Stimulated activated CD8-positive, alpha-beta memory T cell treated with anti-CD3 and anti-CD28 coated beads, Interleukin-7, amount 100 ng/mL, for 24 hours (primary cell): ENCODE data around the gene UNK.

Source experiments
- DNase-seq: peaks from one replicate; pipeline ENCODE4 v3.0.0-alpha.2; 2020; ENCODE audit warnings: low read depth

UNK gene

DNA sequence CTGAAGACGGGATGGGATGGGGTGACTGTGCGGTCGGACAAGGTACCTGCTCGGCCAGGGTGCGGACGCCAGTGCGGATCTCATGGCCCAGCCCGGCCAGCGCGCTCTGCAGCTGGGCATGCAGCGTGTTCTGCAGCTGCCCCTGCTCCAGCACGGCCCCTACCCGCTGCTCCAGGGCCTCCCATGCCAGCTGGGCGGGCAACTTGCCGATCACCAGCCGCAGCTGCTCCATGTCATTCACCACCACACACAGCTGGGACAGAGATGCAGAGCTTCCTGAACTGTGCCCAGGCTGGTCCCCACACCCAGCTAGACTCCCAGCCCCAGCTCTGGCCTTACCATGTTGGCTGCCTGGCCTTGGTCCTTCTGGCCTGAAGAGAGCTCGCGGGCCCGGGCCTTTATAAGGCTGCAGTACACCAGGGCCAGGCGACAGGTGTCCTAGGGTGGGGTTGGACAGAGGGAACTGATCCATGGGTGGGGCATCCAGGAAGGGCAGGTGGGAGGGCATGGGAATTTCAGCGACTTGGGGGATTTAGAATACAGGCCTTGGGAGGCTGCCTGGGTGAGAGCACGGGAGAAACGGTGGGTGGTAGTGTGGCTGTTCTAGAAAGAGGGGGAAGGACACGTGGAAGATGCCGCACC lies 49.8 kb downstream of the UNK start:
- DNase-seq = no peak

DNA sequence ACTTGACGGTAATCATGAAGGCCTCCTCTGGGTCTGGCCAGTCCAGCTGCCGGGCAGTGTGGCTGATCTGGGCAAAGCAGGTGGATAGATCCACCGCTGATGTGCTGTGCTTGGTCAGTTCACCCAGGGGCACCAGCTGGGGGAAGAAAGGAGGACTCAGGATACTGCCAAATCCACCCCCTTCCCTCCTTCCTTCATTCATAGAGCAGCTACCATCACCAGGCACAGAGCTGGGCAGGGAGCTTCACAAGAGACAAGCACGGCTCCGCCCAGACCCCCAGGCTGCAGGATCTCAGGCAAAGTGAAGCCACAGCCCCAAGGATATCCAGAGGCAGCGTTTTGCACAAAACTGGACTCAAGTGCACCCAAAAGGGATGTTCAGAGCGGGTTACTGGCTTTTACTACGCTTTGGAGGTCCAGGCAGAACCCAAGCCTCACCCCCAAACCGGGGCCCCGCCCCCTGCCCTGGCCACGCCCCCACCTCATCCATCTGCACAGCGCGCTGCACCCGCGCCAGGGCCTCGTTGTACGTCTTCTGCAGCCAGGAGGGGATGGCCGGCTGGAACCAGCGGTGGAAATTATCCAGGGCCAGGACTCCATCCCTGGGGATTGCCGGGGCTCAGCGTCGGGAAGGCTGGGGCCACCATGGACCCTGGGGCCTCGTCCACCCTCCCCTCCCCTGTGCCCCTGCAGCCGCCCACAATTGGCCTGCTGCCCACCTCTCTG lies 50.5 kb downstream of the UNK start:
- no peak for DNase-seq

DNA sequence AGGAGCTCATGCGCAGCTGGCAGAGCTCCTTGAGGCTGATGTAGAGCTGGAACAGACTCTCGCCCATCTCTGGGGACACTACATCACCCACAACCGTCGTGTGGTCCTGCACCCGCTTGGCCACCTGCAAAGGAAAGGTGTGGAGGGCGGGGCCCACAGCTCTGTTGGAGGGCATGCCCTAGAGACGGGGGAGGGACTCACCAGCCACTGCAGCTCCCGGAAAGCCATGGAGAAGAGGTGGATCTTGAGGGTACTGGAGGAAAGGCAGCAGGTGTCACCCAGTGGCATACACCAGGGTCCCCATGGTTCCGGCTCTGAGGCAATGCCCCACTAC lies 51.0 kb downstream of the UNK start:
- DNase-seq = no peak

DNA sequence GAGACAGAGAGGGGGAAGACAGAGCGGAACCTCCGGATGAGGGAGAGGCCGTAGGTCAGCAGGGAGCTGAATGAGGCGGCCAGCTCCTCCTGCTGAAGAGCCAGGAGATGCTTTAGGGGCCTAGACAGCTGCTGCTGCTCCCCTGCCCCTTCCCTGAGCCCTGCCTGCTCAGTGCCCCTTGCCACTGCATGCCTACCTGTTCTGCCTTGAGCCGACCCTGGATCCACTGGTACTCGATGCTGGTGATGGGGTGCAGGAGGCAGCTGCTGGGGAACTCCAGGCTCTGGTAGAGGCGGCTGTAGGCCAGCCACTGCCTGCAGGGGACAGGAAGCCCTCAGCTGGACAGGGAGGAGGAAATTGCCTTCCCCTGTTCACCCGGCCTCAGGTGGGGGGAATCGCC lies 52.0 kb downstream of the UNK start:
- DNase-seq = no peak

DNA sequence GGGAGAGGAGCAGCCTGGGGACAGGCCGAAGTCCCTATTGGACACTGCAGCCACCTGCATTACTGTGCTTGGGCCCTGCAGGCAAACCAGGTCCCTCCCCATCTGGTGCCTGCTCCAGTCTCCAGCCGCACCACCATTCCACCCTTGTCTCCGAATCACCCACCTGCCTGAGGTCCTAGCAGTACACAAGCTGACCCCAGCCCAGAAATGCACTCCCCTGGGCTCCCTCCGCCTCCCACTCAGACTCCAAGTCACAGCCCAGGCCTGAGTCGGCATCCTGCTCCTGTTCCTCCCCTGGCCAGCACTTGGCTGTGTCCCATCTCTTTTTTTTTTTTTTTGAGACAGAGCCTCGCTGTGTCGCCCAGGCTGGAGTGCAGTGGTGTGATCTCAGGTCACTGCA lies 53.3 kb downstream of the UNK start:
- no peak for DNase-seq

DNA sequence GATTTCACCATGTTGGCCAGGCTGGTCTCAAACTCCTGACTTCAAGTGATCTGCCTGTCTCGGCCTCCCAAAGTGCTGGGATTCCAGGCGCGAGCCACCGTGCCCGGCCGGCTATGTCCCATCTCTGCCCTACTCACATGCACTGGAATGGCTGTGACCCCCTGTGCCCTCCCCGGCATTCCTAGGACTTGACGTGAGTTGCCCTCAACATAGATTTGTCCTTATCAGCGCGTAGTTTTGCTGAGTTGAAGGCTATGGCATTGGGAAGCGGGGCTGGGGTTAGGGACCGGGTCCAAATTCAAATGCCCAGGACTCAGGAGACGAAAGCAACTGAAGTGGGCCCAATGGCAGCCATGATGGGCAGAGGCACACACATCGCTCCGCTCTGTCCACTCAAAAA lies 53.8 kb downstream of the UNK start:
- no peak for DNase-seq

DNA sequence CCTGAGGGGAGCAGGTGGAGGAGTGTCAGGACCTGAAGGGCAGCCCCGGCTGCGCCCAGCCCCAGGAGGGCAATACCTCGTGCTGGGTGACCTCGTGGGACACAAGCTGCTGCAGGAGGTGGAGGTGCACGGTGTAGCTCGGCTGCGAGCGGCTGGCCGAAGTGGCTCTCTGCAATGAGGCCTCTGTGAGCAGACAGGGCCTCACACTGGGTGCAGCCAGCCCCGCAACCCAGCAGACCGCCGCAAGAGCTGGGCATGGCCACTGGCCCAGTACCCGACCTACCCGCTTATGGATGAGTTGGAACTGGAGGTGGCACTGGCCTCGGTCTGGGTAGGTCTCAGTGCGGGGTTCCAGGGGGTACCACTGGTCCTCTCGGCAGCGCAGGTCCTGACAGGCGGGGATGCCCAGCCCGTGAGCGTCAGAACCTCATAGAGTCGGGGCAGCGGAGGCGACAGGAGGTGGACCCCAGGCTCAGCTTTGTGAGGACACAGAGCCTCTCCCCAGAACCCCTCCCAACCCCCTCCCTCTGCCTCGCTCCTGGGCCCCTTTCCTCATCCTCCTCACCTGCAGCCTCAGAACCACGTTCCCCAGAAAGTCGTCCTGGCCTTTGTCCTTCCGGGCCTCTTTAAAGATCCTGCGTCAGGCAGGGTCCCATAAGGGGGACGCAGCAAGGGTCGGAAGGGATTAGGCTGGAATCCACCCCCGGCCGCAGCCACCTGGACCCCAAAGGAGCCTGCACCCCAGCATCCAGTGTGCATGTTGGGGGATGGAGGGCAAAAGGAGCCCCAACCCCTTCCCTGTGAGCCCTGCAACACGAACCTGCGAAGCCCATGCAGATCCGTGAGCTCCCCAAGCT lies 55.6 kb downstream of the UNK start:
- no peak for DNase-seq

DNA sequence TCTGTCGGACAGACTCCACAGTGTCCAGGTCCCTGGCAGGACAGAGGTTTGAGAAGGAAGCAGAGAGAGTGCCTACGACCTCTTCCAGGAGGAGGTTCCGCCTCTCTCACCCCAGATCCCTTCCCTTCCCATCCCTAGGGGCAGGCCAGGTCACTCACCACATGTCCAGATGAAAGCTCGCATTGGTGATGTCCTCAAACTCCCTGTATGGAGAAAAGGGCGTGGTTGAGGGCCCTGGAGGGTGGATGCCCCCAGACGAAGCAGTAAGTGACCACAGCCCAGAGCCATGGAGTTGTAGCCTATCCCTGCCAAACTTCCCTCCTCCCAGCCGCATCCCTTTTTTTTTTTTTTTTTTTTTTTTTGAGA lies 56.2 kb downstream of the UNK start:
- DNase-seq = no peak

DNA sequence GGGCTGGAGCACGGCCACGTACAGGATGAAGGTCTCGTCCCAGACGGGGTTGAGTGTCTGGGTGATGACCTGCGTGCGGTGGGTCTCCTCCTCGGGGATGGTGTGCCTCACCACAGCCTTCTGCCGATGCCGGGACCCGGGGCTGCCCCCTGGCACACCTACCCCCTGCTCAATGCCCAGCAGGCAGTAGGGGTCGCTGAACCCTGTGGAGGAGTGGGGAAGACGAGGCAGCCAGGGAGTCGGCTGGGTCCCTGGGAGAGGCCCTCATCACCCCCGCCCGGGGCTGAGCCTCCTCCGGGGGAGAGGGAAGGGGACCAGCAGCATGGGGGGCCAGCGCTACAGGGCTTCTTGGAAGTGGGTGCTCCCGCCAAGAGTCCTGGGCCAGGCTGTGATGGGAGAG lies 57.8 kb downstream of the UNK start:
- no peak for DNase-seq

DNA sequence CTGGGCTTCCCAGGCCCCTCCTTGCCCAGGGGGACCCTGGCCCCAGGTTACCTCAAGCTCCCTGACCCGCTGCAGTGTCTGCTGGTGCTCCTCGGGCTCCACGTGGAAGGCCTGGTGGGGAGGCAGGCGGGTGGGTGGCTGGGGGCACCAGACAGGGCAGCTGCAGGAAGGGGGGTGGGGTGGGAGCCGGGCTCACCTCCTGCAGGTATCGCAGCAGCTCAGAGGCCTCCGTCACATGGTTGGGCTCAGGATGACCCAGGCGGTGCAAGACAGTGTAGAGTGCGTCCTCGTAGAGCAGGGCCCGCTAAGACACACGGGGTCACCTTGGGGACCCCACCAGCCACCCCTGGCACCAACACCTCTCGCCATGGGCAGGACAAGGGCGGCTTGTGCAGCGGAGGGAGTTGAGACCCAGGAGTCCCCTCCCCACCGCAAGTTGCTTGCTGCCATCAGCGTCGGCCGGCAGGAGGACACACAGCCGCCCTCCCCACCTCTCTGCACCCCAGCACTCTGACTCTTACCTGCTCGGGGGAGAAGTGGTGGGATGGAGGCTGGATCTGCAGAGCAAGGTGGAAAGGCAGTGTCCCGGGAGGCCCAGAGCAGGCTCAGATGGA lies 58.5 kb downstream of the UNK start:
- DNase-seq = no peak

DNA sequence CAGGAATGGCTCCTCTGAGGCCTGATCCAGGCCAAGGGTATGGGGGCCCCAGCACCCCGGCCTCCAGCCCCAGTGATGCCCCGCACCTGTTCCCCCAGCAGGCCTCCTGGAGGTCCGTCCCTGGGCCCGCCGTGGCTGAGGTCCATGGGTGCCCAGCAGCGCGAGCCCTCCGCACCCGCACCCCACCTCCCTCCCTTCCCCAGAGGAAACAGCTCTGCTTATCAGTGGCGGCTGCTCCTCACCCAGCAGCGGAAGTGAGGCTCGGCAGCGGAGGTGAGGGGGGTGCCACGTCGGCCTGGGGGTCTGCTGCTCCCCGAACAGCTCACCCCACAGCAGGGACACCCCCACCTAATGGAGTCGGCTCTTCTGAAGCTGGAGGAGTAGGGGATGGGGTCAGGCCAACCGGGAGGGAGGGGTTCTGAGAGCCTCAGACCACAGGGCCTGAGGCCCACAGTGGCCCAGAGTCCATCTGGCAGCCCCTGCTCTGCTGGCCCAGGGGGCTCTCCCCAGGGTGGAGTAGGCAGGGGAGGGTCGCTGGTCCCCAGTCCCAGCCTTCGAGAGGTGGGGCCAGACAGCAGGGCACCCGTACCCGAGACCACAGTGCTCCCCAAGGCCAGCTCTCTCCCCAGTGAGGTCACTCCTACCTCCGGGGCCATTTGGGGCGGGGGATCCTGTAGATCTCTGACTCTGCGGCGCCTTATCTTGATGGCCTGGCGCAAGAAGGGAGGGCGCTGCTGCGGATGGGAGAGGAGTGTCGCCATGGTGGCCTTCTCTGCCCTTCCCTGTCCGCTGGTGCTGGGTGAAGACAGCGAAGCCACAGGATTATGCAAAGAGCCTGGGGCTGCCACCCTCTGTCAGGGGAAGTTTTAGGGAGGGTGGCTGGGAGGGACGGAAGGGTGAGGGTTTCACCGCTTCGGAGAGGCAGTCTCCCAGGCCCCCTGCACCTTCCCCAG lies 59.2 kb downstream of the UNK start, which contains the start of gene UNC13D:
TSS of gene UNC13D (minus strand) at position 828 of the 953 bp plus-strand sequence. CDS start at position 761, 67 bp downstream.
- no peak for DNase-seq

DNA sequence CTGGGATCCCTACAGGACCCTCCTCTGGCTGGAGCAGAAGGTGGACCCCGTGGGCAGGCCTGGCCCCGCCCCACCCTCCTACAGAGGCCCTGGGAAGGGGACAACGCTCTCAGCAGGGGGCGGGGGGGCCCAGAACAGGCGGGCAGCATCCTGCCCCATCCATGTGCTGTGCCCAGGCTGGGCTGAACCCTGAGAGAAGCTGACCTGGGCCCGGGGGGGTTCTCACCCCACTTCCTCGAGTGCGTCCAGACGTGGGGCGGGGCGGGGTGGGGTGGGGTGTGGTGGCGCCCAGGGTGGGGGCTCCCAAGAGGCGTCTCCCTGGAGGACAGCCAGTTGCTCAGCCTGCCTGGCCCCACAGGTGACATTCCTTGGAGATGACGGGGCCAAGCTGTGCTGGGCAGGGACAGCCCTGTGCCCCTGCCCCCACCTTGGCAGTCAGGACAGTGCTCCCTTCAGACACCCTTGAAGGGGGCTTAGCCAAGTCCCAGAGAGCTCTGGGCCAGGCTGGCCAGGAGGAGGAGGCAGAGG lies 60.0 kb downstream of the UNK start:
- no peak for DNase-seq

DNA sequence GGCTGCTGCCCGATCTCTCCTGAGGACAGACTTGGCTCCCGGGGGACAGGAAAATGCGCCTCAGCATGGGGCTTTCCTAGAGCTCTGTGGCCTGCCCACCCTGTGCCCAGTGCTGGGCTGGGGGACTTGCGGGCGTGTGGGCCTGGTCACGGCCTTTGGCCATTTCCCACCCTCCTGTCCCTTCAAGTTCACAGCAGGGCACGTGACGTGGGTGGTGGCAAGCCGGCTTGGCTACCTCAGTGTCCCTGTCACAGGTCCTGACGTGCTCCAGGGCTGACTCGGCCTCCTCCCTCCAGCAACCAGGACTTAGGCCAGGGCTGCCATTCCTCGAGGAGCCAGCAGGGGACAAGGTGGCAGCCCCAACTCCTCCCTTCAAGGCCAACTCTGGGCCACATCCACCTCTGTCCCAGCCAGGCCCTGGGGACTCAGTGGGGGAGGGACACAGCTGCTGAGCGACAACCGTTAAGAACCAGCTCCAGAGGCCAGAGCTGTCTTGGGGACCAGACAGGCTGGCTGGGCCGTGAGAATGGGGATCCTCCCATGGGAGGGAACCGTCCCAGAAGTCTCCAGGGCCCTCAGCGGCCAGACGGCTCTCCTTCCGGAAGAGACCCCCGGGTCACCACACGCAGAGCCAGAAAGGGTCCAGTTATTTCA lies 60.6 kb downstream of the UNK start:
- no peak for DNase-seq

DNA sequence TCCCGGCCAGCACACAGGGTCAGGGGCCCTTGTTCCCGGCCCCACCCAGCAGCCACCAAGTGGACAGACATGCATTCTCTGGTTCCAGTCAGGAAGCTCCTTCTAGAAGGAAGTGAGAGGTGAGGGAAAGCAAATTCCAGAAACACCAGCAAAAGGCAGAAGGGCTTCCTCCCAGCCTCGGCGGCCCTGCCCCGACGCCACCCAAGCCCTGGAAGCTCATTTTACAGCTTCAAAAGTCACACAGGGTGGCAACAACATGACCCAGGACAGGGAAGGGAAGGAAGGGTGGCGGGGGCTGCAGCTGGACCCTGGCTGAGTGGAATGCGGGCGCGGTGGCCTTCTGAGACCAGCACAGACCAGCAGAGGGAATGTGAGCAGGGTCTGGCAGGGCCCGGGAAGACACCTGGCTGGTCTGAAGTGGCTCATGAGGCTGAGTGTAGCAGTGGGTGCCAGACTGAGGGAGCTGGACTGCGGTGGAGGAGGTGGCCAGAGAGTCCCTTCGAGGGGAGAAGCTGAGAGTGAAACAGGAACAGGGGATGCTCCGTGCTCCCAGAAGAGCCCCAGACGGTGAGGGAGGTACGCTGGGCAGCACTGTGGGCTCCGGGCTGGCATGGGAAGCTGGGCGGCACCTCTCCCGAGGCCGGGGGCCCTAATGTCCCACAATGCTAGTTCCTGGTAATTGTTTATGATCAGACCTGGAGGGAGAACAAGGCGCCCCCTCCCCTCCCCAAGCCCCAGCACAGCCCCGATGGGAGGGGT lies 61.5 kb downstream of the UNK start:
- DNase-seq = no peak

DNA sequence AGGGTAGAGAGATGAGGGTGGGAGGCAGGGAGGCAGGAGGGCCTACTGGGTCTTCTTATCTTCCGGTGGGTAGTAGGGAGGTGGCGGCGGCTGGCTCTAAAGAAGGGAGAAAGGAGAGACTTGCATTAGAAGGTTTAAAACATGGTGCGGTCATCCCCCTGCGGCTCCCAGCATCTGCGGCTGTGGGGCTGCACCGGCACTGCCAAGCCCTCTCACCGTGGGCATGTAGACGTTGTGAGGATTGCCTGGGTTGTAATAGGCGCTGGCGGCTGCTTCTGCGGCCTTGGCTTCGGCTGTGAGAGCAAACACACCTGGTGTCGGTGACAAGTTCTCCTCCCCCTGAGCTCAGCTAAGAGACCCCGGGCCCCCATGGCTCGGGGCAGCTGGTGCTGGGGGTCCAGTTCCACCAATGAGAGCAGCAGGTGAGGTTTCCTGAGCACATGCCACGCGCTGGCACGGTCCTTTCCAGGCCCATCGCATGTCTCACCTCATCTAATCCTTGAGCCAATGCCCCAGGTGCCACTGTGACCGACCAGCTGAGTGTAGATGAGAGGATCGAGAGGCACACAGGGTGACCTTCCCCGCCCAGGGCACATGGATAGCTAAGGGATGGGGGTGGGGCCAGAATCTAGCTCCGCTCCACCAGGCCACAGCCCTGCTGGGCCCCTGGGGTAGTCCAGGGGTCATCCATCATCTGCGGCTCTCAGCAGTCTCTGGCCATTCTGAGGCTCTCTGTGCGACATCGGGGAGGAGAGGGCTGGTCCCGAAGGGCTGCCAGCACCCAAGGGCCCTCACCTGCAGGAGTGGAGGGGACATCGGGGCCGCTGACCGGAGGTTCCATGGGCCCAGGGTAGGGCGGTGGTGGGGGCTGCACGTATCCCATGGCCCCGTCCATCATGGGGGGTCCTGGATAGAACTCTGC lies 62.3 kb downstream of the UNK start:
- no peak for DNase-seq

DNA sequence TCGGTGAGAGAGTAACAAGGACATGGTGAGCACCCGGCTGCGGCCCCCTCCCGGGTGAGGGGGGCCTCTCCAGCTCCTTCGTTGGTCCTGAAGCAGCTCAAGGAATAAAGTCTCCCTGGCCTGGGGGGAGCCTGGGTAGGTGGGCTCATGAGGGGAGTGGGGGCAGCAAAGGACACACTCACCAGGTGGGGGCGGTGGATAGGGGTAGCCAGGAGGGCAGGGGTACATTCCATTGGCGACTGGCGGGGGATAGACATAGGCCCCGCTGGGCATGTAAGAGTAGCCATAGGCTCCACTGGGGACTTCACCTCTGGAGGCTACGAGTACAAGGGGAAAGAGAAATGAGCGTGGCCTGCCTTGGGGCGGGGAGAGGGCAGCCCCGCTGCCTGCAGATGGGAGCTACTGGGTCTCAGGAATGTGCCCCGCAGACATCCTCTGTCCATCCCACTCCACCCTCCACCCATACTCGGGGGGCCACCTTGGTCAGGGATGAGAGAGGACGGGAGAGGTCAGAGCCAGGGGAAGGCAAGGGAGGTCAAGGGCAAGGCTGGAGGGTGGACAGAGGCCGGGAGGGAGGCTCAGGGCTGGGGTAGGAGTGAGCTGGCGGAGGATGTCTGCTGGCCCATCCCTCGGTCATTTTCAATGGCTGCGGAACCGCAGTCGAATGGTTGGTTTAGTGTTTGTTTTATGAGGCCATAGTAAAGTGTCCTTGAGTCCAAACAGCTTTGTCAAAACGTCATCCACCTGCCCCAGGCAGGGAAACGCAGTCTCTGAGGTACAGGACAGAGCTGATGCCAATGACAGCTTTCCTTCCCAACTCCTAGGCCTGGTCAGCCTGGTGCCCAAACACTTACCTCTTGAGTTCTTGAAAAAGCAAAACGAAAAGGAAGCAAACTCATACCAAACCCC lies 63.3 kb downstream of the UNK start:
- DNase-seq = no peak

DNA sequence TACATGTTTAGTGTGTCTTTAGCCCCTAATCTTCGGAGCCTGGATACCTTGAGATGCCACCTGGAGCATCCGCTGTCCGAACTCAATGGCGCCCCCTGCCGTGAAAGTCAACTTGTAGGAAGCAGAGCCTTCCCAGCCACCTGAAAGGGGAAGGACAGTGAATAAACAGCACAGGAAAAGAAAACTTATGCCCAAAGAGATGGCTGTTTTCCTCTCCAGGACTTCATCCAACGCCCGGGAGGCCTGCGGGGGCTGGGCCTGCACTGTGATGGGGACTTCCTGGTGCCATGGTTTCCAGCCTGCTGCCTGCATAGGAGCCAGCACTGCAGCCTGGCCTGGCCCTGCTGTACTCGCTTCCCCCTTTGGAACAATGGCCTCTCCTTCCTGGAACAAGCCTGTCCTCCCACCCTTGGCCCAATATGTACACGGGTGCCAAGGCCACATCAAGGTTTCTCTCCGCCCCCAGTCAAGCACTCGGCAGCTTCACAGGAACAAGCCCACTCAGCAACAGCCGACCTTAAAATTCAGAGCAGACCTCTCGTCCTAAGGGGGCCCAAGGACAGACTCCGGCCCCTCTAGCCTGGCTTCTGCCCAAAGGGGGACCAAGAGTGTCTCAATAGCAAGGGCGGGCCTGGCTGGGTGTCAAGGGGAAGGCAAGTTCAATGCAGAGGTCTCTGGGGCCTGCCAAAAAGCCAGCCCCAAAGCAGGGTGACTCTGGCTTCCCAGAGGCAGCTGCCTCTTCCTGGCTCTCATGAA lies 64.1 kb downstream of the UNK start:
- peak; percentile 83 for DNase-seq
